PFSK-1 (cell line): Measurements from ENCODE around the gene UCK2.

Experiments
- POLR2AphosphoS5 ChIP-seq: IDR thresholded peaks from 2 replicates; pipeline ENCODE4 v1.6.1; 2012; ENCODE audit warnings: low read depth, mild to moderate bottlenecking, control low read depth, low read length, moderate library complexity
- SIN3A ChIP-seq: IDR thresholded peaks from 2 replicates; pipeline ENCODE4 v1.6.1; 2012; ENCODE audit warnings: mild to moderate bottlenecking, low read length, moderate library complexity, borderline replicate concordance; ENCODE audit not compliant: insufficient read depth
- TAF1 ChIP-seq: IDR thresholded peaks from 2 replicates; pipeline ENCODE4 v1.6.1; 2012; ENCODE audit warnings: low read length, control low read depth, borderline replicate concordance; ENCODE audit not compliant: insufficient read depth
- TF ChIP-seq, protein P1 (sequence below), 2 experiments: IDR thresholded peaks; 2 replicates each; pipeline versions ENCODE4 v1.6.1 to v1.8.0; 2011 to 2012; ENCODE audit warnings: low read depth in 2 of 2, low read length in 2 of 2, control low read depth in 1 of 2, inconsistent platforms in 1 of 2, mild to moderate bottlenecking in 1 of 2, moderate library complexity in 1 of 2; ENCODE audit not compliant: insufficient read depth in 1 of 2

DNA sequence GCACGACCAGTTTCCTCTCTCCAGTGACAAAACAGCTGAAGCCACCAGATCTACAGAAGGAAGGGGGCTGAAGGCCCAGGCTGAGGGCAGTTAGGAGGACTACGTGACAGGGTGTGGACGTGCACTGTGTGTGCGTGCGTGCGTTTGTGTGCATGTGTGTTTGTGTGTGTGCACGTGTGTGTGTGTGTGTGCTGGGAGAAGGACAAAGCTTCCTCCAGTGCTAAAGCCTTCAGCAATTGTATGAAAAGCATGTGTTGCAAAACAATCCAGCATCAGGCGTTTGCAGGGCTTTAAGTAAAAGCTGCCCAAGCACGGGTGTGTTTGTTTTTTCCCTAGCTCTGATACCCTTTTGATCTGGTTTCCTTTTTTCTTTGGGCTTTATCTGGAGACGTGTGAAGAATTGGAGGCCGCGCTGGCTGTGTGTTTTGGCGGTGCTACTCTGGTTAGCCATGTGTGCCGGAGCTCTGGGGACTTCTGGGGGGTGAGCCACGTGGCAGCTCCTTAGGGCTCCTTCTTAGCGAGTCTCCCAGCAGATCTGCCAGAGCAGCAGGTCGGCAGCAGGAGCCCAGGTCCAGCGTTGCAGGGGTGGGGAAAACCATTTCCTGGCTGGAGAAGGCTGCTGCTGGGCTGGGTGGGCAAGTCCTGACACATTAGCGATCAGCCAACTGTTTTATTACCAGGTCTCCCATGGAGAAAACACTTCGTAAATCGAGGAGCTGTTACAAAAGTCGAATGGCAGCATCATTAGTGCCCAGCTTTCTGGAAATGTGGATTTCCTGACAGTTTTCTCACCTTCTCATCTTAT is 73.4 kb downstream of the UCK2 start:
- TF ChIP-seq POLR2AphosphoS5 (no peak), TAF1 (no peak), SIN3A (no peak)
- TF ChIP-seq, protein P1, sequence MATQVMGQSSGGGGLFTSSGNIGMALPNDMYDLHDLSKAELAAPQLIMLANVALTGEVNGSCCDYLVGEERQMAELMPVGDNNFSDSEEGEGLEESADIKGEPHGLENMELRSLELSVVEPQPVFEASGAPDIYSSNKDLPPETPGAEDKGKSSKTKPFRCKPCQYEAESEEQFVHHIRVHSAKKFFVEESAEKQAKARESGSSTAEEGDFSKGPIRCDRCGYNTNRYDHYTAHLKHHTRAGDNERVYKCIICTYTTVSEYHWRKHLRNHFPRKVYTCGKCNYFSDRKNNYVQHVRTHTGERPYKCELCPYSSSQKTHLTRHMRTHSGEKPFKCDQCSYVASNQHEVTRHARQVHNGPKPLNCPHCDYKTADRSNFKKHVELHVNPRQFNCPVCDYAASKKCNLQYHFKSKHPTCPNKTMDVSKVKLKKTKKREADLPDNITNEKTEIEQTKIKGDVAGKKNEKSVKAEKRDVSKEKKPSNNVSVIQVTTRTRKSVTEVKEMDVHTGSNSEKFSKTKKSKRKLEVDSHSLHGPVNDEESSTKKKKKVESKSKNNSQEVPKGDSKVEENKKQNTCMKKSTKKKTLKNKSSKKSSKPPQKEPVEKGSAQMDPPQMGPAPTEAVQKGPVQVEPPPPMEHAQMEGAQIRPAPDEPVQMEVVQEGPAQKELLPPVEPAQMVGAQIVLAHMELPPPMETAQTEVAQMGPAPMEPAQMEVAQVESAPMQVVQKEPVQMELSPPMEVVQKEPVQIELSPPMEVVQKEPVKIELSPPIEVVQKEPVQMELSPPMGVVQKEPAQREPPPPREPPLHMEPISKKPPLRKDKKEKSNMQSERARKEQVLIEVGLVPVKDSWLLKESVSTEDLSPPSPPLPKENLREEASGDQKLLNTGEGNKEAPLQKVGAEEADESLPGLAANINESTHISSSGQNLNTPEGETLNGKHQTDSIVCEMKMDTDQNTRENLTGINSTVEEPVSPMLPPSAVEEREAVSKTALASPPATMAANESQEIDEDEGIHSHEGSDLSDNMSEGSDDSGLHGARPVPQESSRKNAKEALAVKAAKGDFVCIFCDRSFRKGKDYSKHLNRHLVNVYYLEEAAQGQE (IDR thresholded peaks at IDR 0.05; ENCODE audit: insufficient read depth in 1 of 2, low read depth in 2 of 2, low read length in 2 of 2), result no peak
